Measurements from ENCODE around the gene NCR1. TPM values are rescaled to one million over a fixed set of nuclear protein-coding genes. Genes with fewer than 3 reads are reported as not detected.

The NCR1 gene
- total RNA-seq, 3 donors from 2014 or later: 0.33 TPM; not detected in 2

DNA sequence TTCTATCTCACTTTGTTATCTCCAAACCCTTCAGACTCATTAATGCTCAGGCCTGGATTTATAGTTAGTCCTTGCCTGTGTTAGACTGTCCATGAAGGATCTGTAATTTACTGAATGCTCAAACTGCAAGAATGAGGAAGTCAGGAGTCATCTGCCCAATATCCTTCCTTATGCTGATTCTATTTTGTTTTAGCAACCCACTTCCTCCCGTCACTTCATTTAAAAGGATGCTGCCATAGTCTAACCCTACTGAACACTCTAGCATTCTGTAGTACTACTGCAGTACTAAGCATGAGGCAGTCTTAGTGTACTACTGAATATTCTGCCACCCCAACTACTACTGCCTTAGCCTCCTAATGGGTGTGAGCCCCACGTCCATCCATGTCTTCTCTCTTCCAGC, 30.4 kb upstream of the NCR1 start:
- no peak for DNase-seq (ENCODE audit: low spot score in 2 of 2)
- Histone ChIP-seq H3K4me3 (no peak overlapping the region), H3K36me3 (no peaks in the 10 kb centered on the region), H3K9me3 (no peaks in the 10 kb centered on the region), H3K4me1 (no peaks in the 10 kb centered on the region), H3K27ac (no peak overlapping the region), H3K27me3 (peaks cover 0 to 5% of the 10 kb centered on the region in 2 donors)
- intact Hi-C loops (cut with DNase I; ENCODE audit: low total_unique reads): no loop called here
- no peak for TF ChIP-seq POLR2AphosphoS5 (IDR thresholded peaks at IDR 0.05)
- TF ChIP-seq CTCF (IDR thresholded peaks at IDR 0.05): no peak
- TF ChIP-seq POLR2A (IDR thresholded peaks at IDR 0.05): no peak

GRCh38 chr19:54877471-54877870, 28.5 kb upstream of the NCR1 start:
- H3K27me3 ChIP-seq: peaks cover 0 to 7% of the 10 kb centered on the region in 2 donors
- intact Hi-C loops (cut with DNase I; ENCODE audit: low total_unique reads): no loop called here
- no peak for TF ChIP-seq CTCF (IDR thresholded peaks at IDR 0.05)
- TF ChIP-seq POLR2A (IDR thresholded peaks at IDR 0.05): no peak
- no peak for TF ChIP-seq POLR2AphosphoS5 (IDR thresholded peaks at IDR 0.05)
- no peak overlapping the region for H3K4me3 ChIP-seq
- H3K36me3 ChIP-seq: no peaks in the 10 kb centered on the region
- H3K4me1 ChIP-seq: no peaks in the 10 kb centered on the region
- no peak overlapping the region for H3K27ac ChIP-seq
- no peaks in the 10 kb centered on the region for H3K9me3 ChIP-seq
- no peak for DNase-seq (ENCODE audit: low spot score in 2 of 2)

- Histone ChIP-seq H3K4me1 (no peaks in the 10 kb centered on the region), H3K9me3 (no peaks in the 10 kb centered on the region), H3K36me3 (no peaks in the 10 kb centered on the region), H3K27me3 (peaks cover 0 to 19% of the 10 kb centered on the region in 2 donors), H3K27ac (no peak overlapping the region), H3K4me3 (no peak overlapping the region)
- TF ChIP-seq POLR2A (IDR thresholded peaks at IDR 0.05) (no peak), POLR2AphosphoS5 (IDR thresholded peaks at IDR 0.05) (no peak)
- intact Hi-C loops (cut with DNase I; ENCODE audit: low total_unique reads): no loop called here
- no peak for DNase-seq (ENCODE audit: low spot score in 2 of 2)
Measured at GRCh38 chr19:54881884-54882283, 24.1 kb upstream of the NCR1 start.

DNA sequence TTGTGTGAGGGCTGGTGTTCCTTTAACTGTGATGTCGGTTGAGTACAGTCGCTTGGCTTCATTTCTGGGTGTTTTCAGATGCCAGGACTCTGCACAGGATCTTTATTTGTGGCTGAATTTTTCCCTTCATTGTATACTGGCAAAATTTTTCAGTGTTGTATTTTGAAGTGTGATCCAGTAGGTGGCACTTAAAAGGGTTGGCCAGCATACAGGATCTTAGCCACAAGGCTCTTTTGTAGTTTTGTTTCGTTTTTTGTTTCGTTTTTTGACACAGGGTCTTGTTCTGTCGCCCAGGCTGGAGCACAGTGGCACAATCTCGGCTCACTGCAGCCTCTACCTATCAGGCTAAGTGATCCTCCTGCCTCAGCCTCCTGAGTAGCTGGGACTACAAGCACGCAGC, 23.2 kb upstream of the NCR1 start:
- no peaks in the 10 kb centered on the region for H3K4me1 ChIP-seq
- intact Hi-C loops (cut with DNase I; ENCODE audit: low total_unique reads): no loop called here
- no peak overlapping the region for H3K4me3 ChIP-seq
- TF ChIP-seq POLR2AphosphoS5 (IDR thresholded peaks at IDR 0.05): no peak
- TF ChIP-seq CTCF (IDR thresholded peaks at IDR 0.05): no peak
- no peak for TF ChIP-seq POLR2A (IDR thresholded peaks at IDR 0.05)
- peaks cover 0 to 19% of the 10 kb centered on the region in 2 donors for H3K27me3 ChIP-seq
- no peak for DNase-seq (ENCODE audit: low spot score in 2 of 2)
- no peaks in the 10 kb centered on the region for H3K9me3 ChIP-seq
- no peaks in the 10 kb centered on the region for H3K36me3 ChIP-seq
- H3K27ac ChIP-seq: no peak overlapping the region

- Histone ChIP-seq H3K27me3 (peaks cover 0 to 19% of the 10 kb centered on the region in 2 donors), H3K36me3 (no peaks in the 10 kb centered on the region), H3K27ac (no peak overlapping the region), H3K4me1 (no peaks in the 10 kb centered on the region), H3K9me3 (no peaks in the 10 kb centered on the region), H3K4me3 (no peak overlapping the region)
- TF ChIP-seq POLR2A (IDR thresholded peaks at IDR 0.05): no peak
- no peak for TF ChIP-seq POLR2AphosphoS5 (IDR thresholded peaks at IDR 0.05)
- no peak for TF ChIP-seq CTCF (IDR thresholded peaks at IDR 0.05)
- no peak for DNase-seq (ENCODE audit: low spot score in 2 of 2)
- intact Hi-C loops (cut with DNase I; ENCODE audit: low total_unique reads): no loop called here
Measured at GRCh38 chr19:54883228-54883627, 22.7 kb upstream of the NCR1 start.

- intact Hi-C loops (cut with DNase I; ENCODE audit: low total_unique reads): no loop called here
- TF ChIP-seq POLR2A (IDR thresholded peaks at IDR 0.05) (no peak), CTCF (IDR thresholded peaks at IDR 0.05) (no peak), POLR2AphosphoS5 (IDR thresholded peaks at IDR 0.05) (no peak)
- Histone ChIP-seq H3K27me3 (peaks cover 0 to 10% of the 10 kb centered on the region in 2 donors), H3K9me3 (no peaks in the 10 kb centered on the region), H3K36me3 (no peaks in the 10 kb centered on the region), H3K4me1 (no peaks in the 10 kb centered on the region), H3K4me3 (no peak overlapping the region), H3K27ac (no peak overlapping the region)
- DNase-seq (ENCODE audit: low spot score in 2 of 2): no peak
Measured at GRCh38 chr19:54888239-54888638, 17.7 kb upstream of the NCR1 start.
